GM23248 (cell line): ENCODE results near the gene NMD3. TPM values are rescaled to one million over a fixed set of nuclear protein-coding genes. Genes with fewer than 3 reads are reported as not detected.

Experiments used
- DNase-seq: peaks from one replicate; pipeline ENCODE4 v3.0.0-alpha.2; 2015
- H2AFZ ChIP-seq: fragments of 200-600 bp; sonication (generic); 2 replicates; pipeline ENCODE4 v1.6.1; 2016; ENCODE audit warnings: antibody characterized with exemption
- H3F3A ChIP-seq: fragments of 200-600 bp; sonication (generic); 2 replicates; pipeline ENCODE4 v1.6.1; 2016; ENCODE audit warnings: mild to moderate bottlenecking, antibody characterized with exemption, mixed run types; ENCODE audit not compliant: insufficient read depth
- H3K27ac ChIP-seq: fragments of 200-600 bp; sonication (generic); 2 replicates; pipeline ENCODE4 v1.5.1; 2016; ENCODE audit warnings: mild to moderate bottlenecking
- H3K27me3 ChIP-seq: fragments of 200-600 bp; sonication (generic); replicated peaks from 2 replicates; pipeline ENCODE4 v1.6.1; 2016; ENCODE audit warnings: mild to moderate bottlenecking; ENCODE audit not compliant: insufficient read depth
- H3K36me3 ChIP-seq: fragments of 200-600 bp; sonication (generic); 2 replicates; pipeline ENCODE4 v1.6.1; 2016; ENCODE audit warnings: low read depth, mild to moderate bottlenecking
- H3K4me1 ChIP-seq: fragments of 200-600 bp; sonication (generic); 2 replicates; pipeline ENCODE4 v1.6.1; 2016; ENCODE audit warnings: mild to moderate bottlenecking; ENCODE audit not compliant: insufficient read depth
- H3K4me2 ChIP-seq: fragments of 200-600 bp; sonication (generic); one replicate; pipeline ENCODE4 v1.6.1; 2016; ENCODE audit warnings: mild to moderate bottlenecking; ENCODE audit not compliant: unreplicated experiment
- H3K4me3 ChIP-seq: fragments of 200-600 bp; sonication (generic); 2 replicates; pipeline ENCODE4 v1.5.1; 2016; ENCODE audit warnings: mild to moderate bottlenecking
- H3K79me2 ChIP-seq: fragments of 200-600 bp; sonication (generic); 2 replicates; pipeline ENCODE4 v1.6.1; 2016; ENCODE audit warnings: mild to moderate bottlenecking; ENCODE audit not compliant: insufficient read depth
- H3K9ac ChIP-seq: fragments of 200-600 bp; sonication (generic); 2 replicates; pipeline ENCODE4 v1.6.1; 2016; ENCODE audit warnings: mild to moderate bottlenecking
- H3K9me2 ChIP-seq: fragments of 200-600 bp; sonication (generic); 2 replicates; pipeline ENCODE4 v1.6.1; 2016; ENCODE audit warnings: mixed run types, mild to moderate bottlenecking, moderate library complexity; ENCODE audit not compliant: insufficient read depth
- H3K9me3 ChIP-seq: fragments of 200-600 bp; sonication (generic); one replicate; pipeline ENCODE4 v1.6.1; 2017; ENCODE audit warnings: low read depth
- H4K20me1 ChIP-seq: fragments of 200-600 bp; sonication (generic); 2 replicates; pipeline ENCODE4 v1.6.0; 2016; ENCODE audit not compliant: insufficient read depth
- EZH2 ChIP-seq: fragments of 200-600 bp; sonication (generic); IDR thresholded peaks from 2 replicates; pipeline ENCODE4 v1.6.1; 2018; ENCODE audit warnings: antibody characterized with exemption, mild to moderate bottlenecking; ENCODE audit not compliant: insufficient read depth, poor library complexity, severe bottlenecking
- EZH2phosphoT487 ChIP-seq: fragments of 200-600 bp; sonication (generic); IDR thresholded peaks from 2 replicates; pipeline ENCODE4 v1.6.1; 2018; ENCODE audit warnings: antibody characterized with exemption, moderate library complexity, mild to moderate bottlenecking, low read depth; ENCODE audit not compliant: insufficient read depth
- WGBS, 2 experiments: methylation state at CpG; one replicate each; pipeline ENCODE4 v1.1.6; 2015 to 2017; ENCODE audit warnings: low lambda C conversion rate in 2 of 2, low coverage in 1 of 2; ENCODE audit errors: missing lambda C conversion rate in 2 of 2; 5-methylcytosine and 5-hydroxymethylcytosine counted together
- in situ Hi-C: fragments of 300-500 bp; cut with MboI; formaldehyde crosslinking; loops from 2 replicates; pipeline ENCODE4 v1.15.0; 2020
- polyA plus RNA-seq: library from polyadenylated mRNA; unstranded; fragments of >200 nt; fragmentation: Nextera tagmentation; extraction: Ambion mirVana; gene quantifications from 2 replicates; pipeline ENCODE4 v1.2.1, GENCODE V29; 2016
- total RNA-seq: library from RNA; depleted of rRNA; stranded (reverse); fragments of >200 nt; shearing (Covaris generic); gene quantifications from 2 replicates; pipeline ENCODE4 v1.2.3, GENCODE V29; 2014

Gene NMD3
- total and polyA plus RNA-seq, 2 experiments from 2014 or later = 51.1 to 79.4 TPM

DNA sequence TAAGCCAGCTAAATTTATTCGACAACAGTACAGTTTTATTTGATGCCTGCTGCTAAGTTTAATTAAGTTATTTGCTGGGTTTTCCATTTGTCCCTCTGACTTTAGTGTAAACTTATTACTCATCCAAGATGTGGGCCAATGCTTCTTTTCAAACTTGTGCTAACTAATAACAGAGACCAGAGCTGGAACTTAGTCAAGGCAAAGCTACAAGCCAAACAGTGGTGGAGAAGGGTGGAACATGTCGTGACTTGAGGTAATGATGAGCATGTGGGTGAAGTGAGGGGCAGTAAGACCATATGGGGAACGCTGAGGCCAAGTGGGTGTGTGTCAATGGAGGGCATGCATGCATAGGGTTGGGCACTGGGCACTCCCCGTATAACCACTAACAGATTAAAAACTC is 63.9 kb downstream of the NMD3 start:
- Histone ChIP-seq H3K79me2 (no peaks in the 10 kb centered on the region), H3K27me3 (no peaks in the 10 kb centered on the region), H4K20me1 (no peaks in the 10 kb centered on the region), H3K4me2 (no peak overlapping the region), H3K4me3 (no peak overlapping the region), H3F3A (no peaks in the 10 kb centered on the region), H3K9ac (no peak overlapping the region), H3K27ac (no peak overlapping the region), H3K4me1 (no peaks in the 10 kb centered on the region), H3K9me2 (no peaks in the 10 kb centered on the region), H3K36me3 (no peaks in the 10 kb centered on the region), H2AFZ (no peak overlapping the region), H3K9me3 (no peaks in the 10 kb centered on the region)
- peak; percentile 31 for DNase-seq
- in situ Hi-C loops = no loop called here
- TF ChIP-seq EZH2phosphoT487 (no peak), EZH2 (no peak)
- 15 to 23% methylated on average over 4 of the region's 4 CpGs for WGBS, 2 experiments

DNA sequence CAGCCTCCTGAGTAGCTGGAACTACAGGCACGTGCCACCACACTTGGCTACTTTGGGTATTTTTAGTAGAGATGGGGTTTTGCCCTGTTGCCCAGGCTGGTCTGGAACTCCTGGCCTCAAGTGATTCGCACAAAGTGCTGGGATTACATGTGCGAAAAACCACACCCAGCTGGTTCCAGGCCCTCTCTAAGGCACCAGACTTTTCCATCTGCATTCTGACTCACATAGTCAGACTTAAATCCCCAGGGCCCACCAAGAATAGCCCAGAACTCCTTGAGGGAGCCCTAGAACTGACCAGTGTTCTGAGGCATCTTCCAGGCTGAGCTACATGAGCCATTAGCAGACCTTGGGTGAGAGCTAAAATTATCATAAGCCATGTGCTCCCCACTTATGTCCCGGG is 68.1 kb downstream of the NMD3 start:
- no peaks in the 10 kb centered on the region for H3K79me2 ChIP-seq
- H4K20me1 ChIP-seq = no peaks in the 10 kb centered on the region
- WGBS, 2 experiments = 88 to 91% methylated on average over 4 of the region's 4 CpGs
- H3K9ac ChIP-seq = no peak overlapping the region
- no peaks in the 10 kb centered on the region for H3F3A ChIP-seq
- TF ChIP-seq EZH2phosphoT487 (no peak), EZH2 (no peak)
- H3K4me2 ChIP-seq = no peak overlapping the region
- no peaks in the 10 kb centered on the region for H3K9me3 ChIP-seq
- no peak overlapping the region for H3K4me3 ChIP-seq
- no peak overlapping the region for H3K27ac ChIP-seq
- in situ Hi-C loops = no loop called here
- H2AFZ ChIP-seq = no peak overlapping the region
- DNase-seq = no peak
- no peaks in the 10 kb centered on the region for H3K4me1 ChIP-seq
- no peaks in the 10 kb centered on the region for H3K9me2 ChIP-seq
- H3K36me3 ChIP-seq = no peaks in the 10 kb centered on the region
- no peaks in the 10 kb centered on the region for H3K27me3 ChIP-seq

DNA sequence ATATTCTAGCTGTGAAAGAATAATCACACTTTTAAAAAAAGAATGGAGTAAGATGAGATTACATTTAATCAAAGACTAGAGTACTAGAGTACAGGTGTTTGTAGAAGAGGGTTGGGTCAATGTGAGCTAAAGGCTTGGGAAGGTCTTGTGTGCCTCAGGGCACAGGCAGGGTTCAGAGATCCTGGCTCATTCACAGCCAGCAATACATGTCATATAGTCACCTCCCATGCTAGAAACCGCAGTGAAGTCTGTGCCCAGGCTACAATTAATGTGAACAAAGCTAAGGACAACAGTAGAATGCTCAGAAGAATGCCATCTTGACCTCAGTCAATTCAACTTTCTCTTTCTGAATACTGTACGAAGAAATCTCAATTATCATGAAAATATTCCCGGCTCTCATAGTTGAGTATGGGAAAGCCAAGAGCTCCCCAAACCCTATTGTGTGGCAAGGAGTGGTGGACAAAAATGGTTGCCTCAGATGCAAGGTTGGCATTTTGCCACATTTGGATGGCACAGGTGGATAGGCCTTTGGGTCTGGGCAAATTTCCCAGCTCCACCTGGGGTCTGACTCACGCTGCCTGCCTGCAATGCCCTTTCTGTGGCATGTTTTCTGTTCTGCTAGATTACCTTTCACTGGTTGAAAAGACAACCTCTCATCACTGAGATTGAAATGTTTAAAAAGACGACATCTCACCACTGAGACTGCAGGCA is 70.2 kb downstream of the NMD3 start:
- Histone ChIP-seq H2AFZ (no peak overlapping the region), H3K4me2 (no peak overlapping the region), H3K27ac (no peak overlapping the region), H3K36me3 (no peaks in the 10 kb centered on the region), H3K27me3 (no peaks in the 10 kb centered on the region), H3K4me3 (no peak overlapping the region), H3K9me2 (no peaks in the 10 kb centered on the region), H3K4me1 (no peaks in the 10 kb centered on the region), H4K20me1 (no peaks in the 10 kb centered on the region), H3K9ac (no peak overlapping the region), H3F3A (no peaks in the 10 kb centered on the region), H3K9me3 (no peaks in the 10 kb centered on the region), H3K79me2 (no peaks in the 10 kb centered on the region)
- in situ Hi-C loops = no loop called here
- 67 to 68% methylated on average over 5 of the region's 5 CpGs for WGBS, 2 experiments
- TF ChIP-seq EZH2 (no peak), EZH2phosphoT487 (no peak)
- no peak for DNase-seq

DNA sequence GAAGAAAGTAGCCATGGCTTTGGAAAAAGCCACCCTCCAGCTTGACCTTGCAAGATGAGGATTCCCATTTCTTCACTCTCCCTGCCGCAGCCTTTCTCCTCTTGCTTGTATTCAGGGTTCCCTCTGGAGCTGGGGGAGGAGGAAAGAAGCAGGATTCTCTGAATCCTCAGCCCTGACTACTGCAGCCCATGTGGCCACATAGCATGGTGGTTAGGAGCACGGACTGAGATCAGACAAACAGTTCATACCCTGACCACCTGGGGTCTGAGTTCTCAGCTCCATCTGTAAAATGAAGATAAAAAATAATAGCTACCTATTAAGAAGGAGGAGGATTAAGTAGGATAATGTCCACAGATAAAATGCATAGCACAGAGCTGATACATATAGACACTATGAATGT is 72.3 kb downstream of the NMD3 start:
- Histone ChIP-seq H3K9ac (no peak overlapping the region), H3K79me2 (no peaks in the 10 kb centered on the region), H3K4me1 (no peaks in the 10 kb centered on the region), H3F3A (no peaks in the 10 kb centered on the region), H3K9me3 (no peaks in the 10 kb centered on the region), H3K36me3 (no peaks in the 10 kb centered on the region), H3K27me3 (no peaks in the 10 kb centered on the region), H3K9me2 (no peaks in the 10 kb centered on the region), H4K20me1 (no peaks in the 10 kb centered on the region), H3K27ac (no peak overlapping the region), H2AFZ (no peak overlapping the region), H3K4me2 (no peak overlapping the region), H3K4me3 (no peak overlapping the region)
- WGBS, 2 experiments = 91 to 95% methylated on average over 2 of the region's 2 CpGs
- TF ChIP-seq EZH2phosphoT487 (no peak), EZH2 (no peak)
- in situ Hi-C loops = no loop called here
- DNase-seq = no peak

DNA sequence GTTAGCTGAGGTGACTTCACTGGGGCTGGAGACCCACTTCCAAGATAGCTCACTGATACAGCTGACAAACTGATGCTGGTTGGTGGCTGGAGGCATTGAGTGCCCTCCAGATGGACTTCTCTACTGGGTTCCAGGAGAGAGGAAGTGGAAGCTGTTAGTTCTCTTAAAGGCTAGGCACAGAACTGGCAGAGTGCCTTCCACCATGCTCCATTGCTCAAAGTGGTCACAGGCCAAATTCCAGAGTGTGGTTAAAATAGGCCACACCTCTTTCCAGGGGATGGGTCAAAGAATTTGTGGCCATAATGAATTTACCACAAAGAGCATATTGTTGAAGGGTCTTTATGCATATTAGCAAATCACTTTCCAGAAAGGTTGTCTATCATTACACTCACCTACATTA is 74.2 kb downstream of the NMD3 start:
- DNase-seq = peak; percentile 2
- Histone ChIP-seq H3K9me3 (no peaks in the 10 kb centered on the region), H3F3A (no peaks in the 10 kb centered on the region), H3K9me2 (no peaks in the 10 kb centered on the region), H3K4me3 (no peak overlapping the region), H3K9ac (no peak overlapping the region), H3K27ac (no peak overlapping the region), H3K79me2 (no peaks in the 10 kb centered on the region), H3K4me1 (no peaks in the 10 kb centered on the region), H2AFZ (no peak overlapping the region), H3K36me3 (no peaks in the 10 kb centered on the region), H3K4me2 (no peak overlapping the region), H3K27me3 (no peaks in the 10 kb centered on the region), H4K20me1 (no peaks in the 10 kb centered on the region)
- in situ Hi-C loops = no loop called here
- TF ChIP-seq EZH2phosphoT487 (no peak), EZH2 (no peak)
